ENCODE data around the gene CHPF.
A peak's percentile ranks its signal among the peaks of the same experiment; 100 is the strongest.

CHPF gene

GRCh38 chr2:219541611-219542180 lies 1.9 kb downstream of the CHPF start:
- no peaks in the 10 kb centered on the region for H3K27me3 ChIP-seq (ENCODE audit: low read length)
- H3K9ac ChIP-seq (ENCODE audit: low read length), result peak overlapping the region; percentile 75
- peak overlapping the region; percentile 55 for H2AFZ ChIP-seq (ENCODE audit: low read depth, low read length, severe bottlenecking)
- no peaks in the 10 kb centered on the region for H3K9me3 ChIP-seq (ENCODE audit: insufficient read depth, low read length)
- peaks cover 7% of the 10 kb centered on the region for H3F3A ChIP-seq (ENCODE audit: insufficient read depth)
- no peaks in the 10 kb centered on the region for H3K36me3 ChIP-seq (ENCODE audit: low read length)
- peak overlapping the region; percentile 92 for H3K4me3 ChIP-seq (ENCODE audit: insufficient read depth, low read length, poor library complexity, severe bottlenecking)
- H3K79me2 ChIP-seq (ENCODE audit: insufficient read depth, low read length), result no peaks in the 10 kb centered on the region
- H3K27ac ChIP-seq (ENCODE audit: low read depth, low read length), result no peak overlapping the region
- H4K20me1 ChIP-seq (ENCODE audit: low read depth, low read length), result no peaks in the 10 kb centered on the region
- peak overlapping the region; percentile 95 for H3K4me2 ChIP-seq (ENCODE audit: low read depth, low read length, poor library complexity, severe bottlenecking)
- no peaks in the 10 kb centered on the region for H3K9me2 ChIP-seq (replicated peaks; ENCODE audit: insufficient read depth, low read length)
- no peak for TF ChIP-seq EZH2phosphoT487 (conservative IDR thresholded peaks at IDR 0.05; ENCODE audit: low read length)
- TF ChIP-seq, protein P1, sequence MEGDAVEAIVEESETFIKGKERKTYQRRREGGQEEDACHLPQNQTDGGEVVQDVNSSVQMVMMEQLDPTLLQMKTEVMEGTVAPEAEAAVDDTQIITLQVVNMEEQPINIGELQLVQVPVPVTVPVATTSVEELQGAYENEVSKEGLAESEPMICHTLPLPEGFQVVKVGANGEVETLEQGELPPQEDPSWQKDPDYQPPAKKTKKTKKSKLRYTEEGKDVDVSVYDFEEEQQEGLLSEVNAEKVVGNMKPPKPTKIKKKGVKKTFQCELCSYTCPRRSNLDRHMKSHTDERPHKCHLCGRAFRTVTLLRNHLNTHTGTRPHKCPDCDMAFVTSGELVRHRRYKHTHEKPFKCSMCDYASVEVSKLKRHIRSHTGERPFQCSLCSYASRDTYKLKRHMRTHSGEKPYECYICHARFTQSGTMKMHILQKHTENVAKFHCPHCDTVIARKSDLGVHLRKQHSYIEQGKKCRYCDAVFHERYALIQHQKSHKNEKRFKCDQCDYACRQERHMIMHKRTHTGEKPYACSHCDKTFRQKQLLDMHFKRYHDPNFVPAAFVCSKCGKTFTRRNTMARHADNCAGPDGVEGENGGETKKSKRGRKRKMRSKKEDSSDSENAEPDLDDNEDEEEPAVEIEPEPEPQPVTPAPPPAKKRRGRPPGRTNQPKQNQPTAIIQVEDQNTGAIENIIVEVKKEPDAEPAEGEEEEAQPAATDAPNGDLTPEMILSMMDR (IDR thresholded peaks at IDR 0.05; ENCODE audit: insufficient read depth, low read length, poor library complexity, severe bottlenecking), result peak; percentile 100

- Histone ChIP-seq H3K9me3 (ENCODE audit: insufficient read depth, low read length) (no peaks in the 10 kb centered on the region), H3F3A (ENCODE audit: insufficient read depth) (peaks cover 7% of the 10 kb centered on the region), H3K27ac (ENCODE audit: low read depth, low read length) (no peak overlapping the region)
These were observed 2.7 kb downstream of the CHPF start for GRCh38 chr2:219540784-219541504.

DNA sequence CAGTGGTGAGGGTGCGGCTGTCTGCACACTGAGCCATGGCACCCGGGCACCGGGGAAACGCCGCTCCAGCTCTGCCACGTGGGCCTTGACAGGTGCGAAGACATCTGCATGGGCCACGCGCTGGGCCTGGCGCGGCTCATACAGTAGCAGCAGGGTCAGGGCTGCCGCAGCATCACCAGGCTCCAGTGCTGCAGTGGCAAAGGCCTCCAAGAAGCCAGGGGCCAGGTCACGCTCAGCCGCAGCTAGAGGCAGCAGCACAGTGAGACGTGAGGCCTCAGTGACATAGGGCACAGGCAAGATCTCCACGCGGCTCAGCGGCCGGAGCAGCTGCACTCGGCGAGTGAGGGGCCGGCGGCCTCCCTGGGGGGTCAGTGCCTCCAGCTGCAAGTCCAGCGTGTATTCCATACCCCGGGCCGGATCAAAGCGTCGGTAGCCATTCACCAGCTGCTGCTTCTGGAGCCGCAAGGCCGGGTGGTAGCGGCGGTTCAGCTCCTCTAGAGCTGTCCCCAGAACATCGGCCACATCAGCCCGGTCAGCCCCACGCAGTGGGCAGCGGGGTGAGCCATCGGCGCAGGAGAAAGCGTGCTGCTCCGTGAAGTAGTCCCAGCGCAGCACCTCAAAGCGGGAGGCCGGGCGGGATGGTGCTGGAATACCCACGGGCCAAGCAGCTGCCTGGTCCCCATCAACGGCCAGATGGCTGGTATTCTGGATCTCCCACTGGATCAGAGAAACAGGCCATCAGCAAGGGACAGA lies 3.5 kb downstream of the CHPF start:
- Histone ChIP-seq H2AFZ (ENCODE audit: low read depth, low read length, severe bottlenecking) (no peak overlapping the region), H3K4me3 (ENCODE audit: insufficient read depth, low read length, poor library complexity, severe bottlenecking) (no peak overlapping the region), H3K4me2 (ENCODE audit: low read depth, low read length, poor library complexity, severe bottlenecking) (no peak overlapping the region), H3K9me2 (replicated peaks; ENCODE audit: insufficient read depth, low read length) (no peaks in the 10 kb centered on the region), H3K9me3 (ENCODE audit: insufficient read depth, low read length) (no peaks in the 10 kb centered on the region), H3K27ac (ENCODE audit: low read depth, low read length) (no peak overlapping the region), H3K79me2 (ENCODE audit: insufficient read depth, low read length) (no peaks in the 10 kb centered on the region), H3F3A (ENCODE audit: insufficient read depth) (peaks cover 7% of the 10 kb centered on the region), H3K36me3 (ENCODE audit: low read length) (no peaks in the 10 kb centered on the region), H3K9ac (ENCODE audit: low read length) (no peak overlapping the region), H4K20me1 (ENCODE audit: low read depth, low read length) (no peaks in the 10 kb centered on the region), H3K27me3 (ENCODE audit: low read length) (no peaks in the 10 kb centered on the region)
- TF ChIP-seq EZH2phosphoT487 (conservative IDR thresholded peaks at IDR 0.05; ENCODE audit: low read length), result no peak
- TF ChIP-seq, protein P1 (IDR thresholded peaks at IDR 0.05; ENCODE audit: insufficient read depth, low read length, poor library complexity, severe bottlenecking), result no peak

More at GRCh38 chr2:219540784-219541504, 2.7 kb downstream of the CHPF start:
- Histone ChIP-seq H3K4me3 (ENCODE audit: insufficient read depth, low read length, poor library complexity, severe bottlenecking) (no peak overlapping the region), H3K9me2 (replicated peaks; ENCODE audit: insufficient read depth, low read length) (no peaks in the 10 kb centered on the region), H2AFZ (ENCODE audit: low read depth, low read length, severe bottlenecking) (no peak overlapping the region), H3K9ac (ENCODE audit: low read length) (no peak overlapping the region), H3K36me3 (ENCODE audit: low read length) (no peaks in the 10 kb centered on the region), H3K79me2 (ENCODE audit: insufficient read depth, low read length) (no peaks in the 10 kb centered on the region), H3K4me2 (ENCODE audit: low read depth, low read length, poor library complexity, severe bottlenecking) (peak overlapping the region; percentile 95), H4K20me1 (ENCODE audit: low read depth, low read length) (no peaks in the 10 kb centered on the region), H3K27me3 (ENCODE audit: low read length) (no peaks in the 10 kb centered on the region)
- TF ChIP-seq, protein P1 (IDR thresholded peaks at IDR 0.05; ENCODE audit: insufficient read depth, low read length, poor library complexity, severe bottlenecking), result no peak
- TF ChIP-seq EZH2phosphoT487 (conservative IDR thresholded peaks at IDR 0.05; ENCODE audit: low read length), result no peak

Measured in SU-DHL-6 (cell line).